ENCODE results near the gene DYSF. TPM values are rescaled to one million over a fixed set of nuclear protein-coding genes. Genes with fewer than 3 reads are reported as not detected.

DYSF gene
- total RNA-seq, 4 donors from 2014 or later = 3.7 to 18.7 (median 10.6) TPM

GRCh38 chr2:71457923-71458322 is 4.6 kb downstream of the DYSF start:
- in situ Hi-C loops (cut with MboI; ENCODE audit: low pct_ligation_motif_present in 1 of 4, low pct_unique_long_range_greater_than_20kb in 1 of 4, low sequenced_read_pairs in 3 of 4) = no loop called here
- 81% methylated on average over 4 of the region's 4 CpGs; no CpG with 5 or more reads in 1 of the 2 donors for WGBS, 2 donors (ENCODE audit: low coverage in 1 of 2)
- H3K27me3 ChIP-seq = peaks cover 29% of the 10 kb centered on the region
- H3K9me3 ChIP-seq = no peaks in the 10 kb centered on the region
- no peak for TF ChIP-seq EP300 (IDR thresholded peaks at IDR 0.05; ENCODE audit: low read depth)
- no peak for TF ChIP-seq POLR2AphosphoS5 (IDR thresholded peaks at IDR 0.05)
- TF ChIP-seq CTCF (IDR thresholded peaks at IDR 0.05) = no peak
- TF ChIP-seq POLR2A (IDR thresholded peaks at IDR 0.05) = no peak
- H3K27ac ChIP-seq = peak overlapping the region; percentile 27 to 76 (median 48)
- H3K36me3 ChIP-seq = no peaks in the 10 kb centered on the region
- intact Hi-C loops (cut with DNase I; ENCODE audit: low total_unique reads) = no loop called here
- DNase-seq = no peak
- no peak overlapping the region for H3K4me3 ChIP-seq
- peaks cover 8 to 46% (median 30%) of the 10 kb centered on the region in 4 donors for H3K4me1 ChIP-seq

GRCh38 chr2:71458413-71459083 is 5.2 kb downstream of the DYSF start:
- no peaks in the 10 kb centered on the region for H3K36me3 ChIP-seq
- 79 to 81% methylated on average over 2 to 7 of the region's 7 CpGs for WGBS, 2 donors (ENCODE audit: low coverage in 1 of 2)
- no peak for DNase-seq
- intact Hi-C loops (cut with DNase I; ENCODE audit: low total_unique reads) (no loop called here), in situ Hi-C loops (cut with MboI; ENCODE audit: low pct_ligation_motif_present in 1 of 4, low pct_unique_long_range_greater_than_20kb in 1 of 4, low sequenced_read_pairs in 3 of 4) (no loop called here)
- peaks cover 25% of the 10 kb centered on the region for H3K27me3 ChIP-seq
- TF ChIP-seq POLR2AphosphoS5 (IDR thresholded peaks at IDR 0.05) (no peak), POLR2A (IDR thresholded peaks at IDR 0.05) (no peak), CTCF (IDR thresholded peaks at IDR 0.05) (no peak), EP300 (IDR thresholded peaks at IDR 0.05; ENCODE audit: low read depth) (no peak)
- H3K9me3 ChIP-seq = no peaks in the 10 kb centered on the region
- peaks cover 8 to 40% (median 27%) of the 10 kb centered on the region in 4 donors for H3K4me1 ChIP-seq
- peak overlapping the region; percentile 27 to 76 (median 43) for H3K27ac ChIP-seq
- no peak overlapping the region for H3K4me3 ChIP-seq

GRCh38 chr2:71459084-71459431 is 5.7 kb downstream of the DYSF start:
- H3K4me1 ChIP-seq = peaks cover 8 to 35% (median 22%) of the 10 kb centered on the region in 4 donors
- intact Hi-C loops (cut with DNase I; ENCODE audit: low total_unique reads) = no loop called here

GRCh38 chr2:71460056-71460455 is 6.7 kb downstream of the DYSF start:
- no peak overlapping the region for H3K27ac ChIP-seq
- intact Hi-C loops (cut with DNase I; ENCODE audit: low total_unique reads) (no loop called here), in situ Hi-C loops (cut with MboI; ENCODE audit: low pct_ligation_motif_present in 1 of 4, low pct_unique_long_range_greater_than_20kb in 1 of 4, low sequenced_read_pairs in 3 of 4) (no loop called here)
- H3K27me3 ChIP-seq = peaks cover 21% of the 10 kb centered on the region
- no peak for TF ChIP-seq CTCF (IDR thresholded peaks at IDR 0.05)
- TF ChIP-seq POLR2AphosphoS5 (IDR thresholded peaks at IDR 0.05) = no peak
- peaks cover 6 to 26% (median 16%) of the 10 kb centered on the region in 4 donors for H3K4me1 ChIP-seq
- no peaks in the 10 kb centered on the region for H3K9me3 ChIP-seq
- no peak overlapping the region for H3K4me3 ChIP-seq
- DNase-seq = no peak
- no peaks in the 10 kb centered on the region for H3K36me3 ChIP-seq
- 69 to 89% methylated on average over 4 to 6 of the region's 6 CpGs for WGBS, 2 donors (ENCODE audit: low coverage in 1 of 2)

More at GRCh38 chr2:71459084-71459431, 5.7 kb downstream of the DYSF start:
- Histone ChIP-seq H3K27me3 (peaks cover 25% of the 10 kb centered on the region), H3K27ac (peak overlapping the region in 1 of 4 donors; percentile 51), H3K9me3 (no peaks in the 10 kb centered on the region), H3K36me3 (no peaks in the 10 kb centered on the region), H3K4me3 (no peak overlapping the region)
- TF ChIP-seq CTCF (IDR thresholded peaks at IDR 0.05) (no peak), POLR2AphosphoS5 (IDR thresholded peaks at IDR 0.05) (no peak)
- WGBS, 2 donors (ENCODE audit: low coverage in 1 of 2) = 66% methylated on average over 2 of the region's 2 CpGs; no CpG with 5 or more reads in 1 of the 2 donors
- no peak for DNase-seq
- in situ Hi-C loops (cut with MboI; ENCODE audit: low pct_ligation_motif_present in 1 of 4, low pct_unique_long_range_greater_than_20kb in 1 of 4, low sequenced_read_pairs in 3 of 4) = no loop called here

All from transverse colon (tissue), 4 donors.